Astrocyte (in vitro differentiated cells and primary cell): ENCODE data around the gene FASTKD2. TPM values are rescaled to one million over a fixed set of nuclear protein-coding genes. Genes with fewer than 3 reads are reported as not detected.
A peak's percentile ranks its signal among the peaks of the same experiment; 100 is the strongest.

Experiments used
- DNase-seq: peaks from one replicate; pipeline ENCODE4 v3.0.0-alpha.2; 2010; ENCODE audit warnings: low read depth
- FAIRE-seq: peaks from 2 replicates; lab custom pipeline; 2011; peaks lifted over from hg19 to GRCh38; lab: Jason Lieb, UNC
- H2AFZ ChIP-seq: 2 replicates; pipeline ENCODE4 v1.6.0; 2012; ENCODE audit warnings: low read depth, low read length, inconsistent platforms
- H3K27ac ChIP-seq: 2 replicates; pipeline ENCODE4 v1.5.1; 2011; ENCODE audit warnings: low read depth, low read length, inconsistent platforms
- H3K27me3 ChIP-seq: 2 replicates; pipeline ENCODE4 v1.6.0; 2011; ENCODE audit warnings: low read length, inconsistent platforms; ENCODE audit not compliant: insufficient read depth
- H3K36me3 ChIP-seq: 2 replicates; pipeline ENCODE4 v1.5.1; 2011; ENCODE audit warnings: low read length, inconsistent platforms; ENCODE audit not compliant: insufficient read depth
- H3K4me1 ChIP-seq: 2 replicates; pipeline ENCODE4 v1.5.1; 2011; ENCODE audit warnings: low read length, inconsistent platforms; ENCODE audit not compliant: insufficient read depth
- H3K4me2 ChIP-seq: 2 replicates; pipeline ENCODE4 v1.6.0; 2012; ENCODE audit warnings: low read length, inconsistent platforms
- H3K4me3 ChIP-seq: 2 replicates; pipeline ENCODE4 v1.5.1; 2011; ENCODE audit warnings: low read depth, mild to moderate bottlenecking, low read length, inconsistent platforms; ENCODE audit not compliant: insufficient read depth
- H3K79me2 ChIP-seq: 2 replicates; pipeline ENCODE4 v1.6.0; 2012; ENCODE audit warnings: mild to moderate bottlenecking, low read length, inconsistent platforms; ENCODE audit not compliant: insufficient read depth
- H3K9ac ChIP-seq: 2 replicates; pipeline ENCODE4 v1.6.0; 2012; ENCODE audit warnings: mild to moderate bottlenecking, low read length, inconsistent platforms
- H3K9me3 ChIP-seq: 2 replicates; pipeline ENCODE4 v1.5.1; 2012; ENCODE audit warnings: low read depth, mild to moderate bottlenecking, low read length, inconsistent platforms; ENCODE audit not compliant: insufficient read depth
- H4K20me1 ChIP-seq: 2 replicates; pipeline ENCODE4 v1.6.0; 2012; ENCODE audit warnings: low read length, inconsistent platforms; ENCODE audit not compliant: insufficient read depth
- H3K27ac Mint-ChIP-seq: one replicate; pipeline ENCODE4 v1.8.0; 2021; ENCODE audit warnings: mild to moderate bottlenecking, mixed read lengths; ENCODE audit not compliant: unreplicated experiment
- H3K27me3 Mint-ChIP-seq: one replicate; pipeline ENCODE4 v1.8.0; 2021; ENCODE audit warnings: low read depth, mixed read lengths; ENCODE audit not compliant: unreplicated experiment
- H3K36me3 Mint-ChIP-seq: one replicate; pipeline ENCODE4 v1.8.0; 2021; ENCODE audit warnings: low read depth, mixed read lengths; ENCODE audit not compliant: unreplicated experiment
- H3K4me1 Mint-ChIP-seq: one replicate; pipeline ENCODE4 v1.8.0; 2021; ENCODE audit warnings: low read depth, mixed read lengths; ENCODE audit not compliant: unreplicated experiment
- H3K4me3 Mint-ChIP-seq: one replicate; pipeline ENCODE4 v1.8.0; 2021; ENCODE audit warnings: mild to moderate bottlenecking, moderate library complexity, mixed read lengths; ENCODE audit not compliant: unreplicated experiment
- H3K9me3 Mint-ChIP-seq: one replicate; pipeline ENCODE4 v1.8.0; 2021; ENCODE audit warnings: mild to moderate bottlenecking, mixed read lengths; ENCODE audit not compliant: unreplicated experiment
- CTCF ChIP-seq: IDR thresholded peaks from 2 replicates; pipeline ENCODE4 v1.5.1; 2011; ENCODE audit warnings: low read depth, mild to moderate bottlenecking, inconsistent platforms, low read length, moderate library complexity; ENCODE audit not compliant: insufficient read depth
- EZH2 ChIP-seq: IDR thresholded peaks from 2 replicates; pipeline ENCODE4 v1.6.1; 2012; ENCODE audit warnings: mild to moderate bottlenecking, low read length, inconsistent platforms; ENCODE audit not compliant: insufficient read depth
- total RNA-seq: library from RNA; stranded (reverse); gene quantifications from 2 replicates; pipeline ENCODE4 v1.2.1, GENCODE V29; 2021

The FASTKD2 gene
- total RNA-seq, 1 donor from 2014 or later, result 21.7 TPM

- Histone ChIP-seq H3K9me3 (no peaks in the 10 kb centered on the region), H3K27ac (no peak overlapping the region), H3K4me1 (no peaks in the 10 kb centered on the region), H2AFZ (no peak overlapping the region), H4K20me1 (no peaks in the 10 kb centered on the region), H3K36me3 (no peaks in the 10 kb centered on the region), H3K4me3 (no peak overlapping the region), H3K4me2 (no peak overlapping the region), H3K27me3 (peaks cover 4% of the 10 kb centered on the region), H3K79me2 (no peaks in the 10 kb centered on the region), H3K9ac (no peak overlapping the region)
- H3K4me1 Mint-ChIP-seq, result no peaks in the 10 kb centered on the region
- H3K4me3 Mint-ChIP-seq, result no peak overlapping the region
- TF ChIP-seq CTCF (no peak), EZH2 (no peak)
- H3K27ac Mint-ChIP-seq, result no peak overlapping the region
- peaks cover 6% of the 10 kb centered on the region for H3K27me3 Mint-ChIP-seq
- FAIRE-seq, result no peak
- H3K9me3 Mint-ChIP-seq, result no peaks in the 10 kb centered on the region
- DNase-seq, result no peak
- no peaks in the 10 kb centered on the region for H3K36me3 Mint-ChIP-seq
Observed at GRCh38 chr2:206756816-206757215, 8.6 kb upstream of the FASTKD2 start.

- H3K4me2 ChIP-seq, result peak overlapping the region; percentile 93
- Mint-ChIP-seq H3K27ac (peak overlapping the region; percentile 99), H3K4me1 (peaks cover 4% of the 10 kb centered on the region), H3K36me3 (peaks cover 2% of the 10 kb centered on the region), H3K4me3 (peak overlapping the region; percentile 99), H3K27me3 (no peaks in the 10 kb centered on the region), H3K9me3 (no peaks in the 10 kb centered on the region)
- H3K9ac ChIP-seq, result peak overlapping the region; percentile 98
- peak overlapping the region; percentile 92 for H2AFZ ChIP-seq
- TF ChIP-seq CTCF (no peak), EZH2 (no peak)
- H3K4me3 ChIP-seq, result peak overlapping the region; percentile 95
- peaks cover 37% of the 10 kb centered on the region for H3K79me2 ChIP-seq
- H3K27me3 ChIP-seq, result peaks cover 4% of the 10 kb centered on the region
- H3K36me3 ChIP-seq, result no peaks in the 10 kb centered on the region
- DNase-seq, result no peak
- no peak for FAIRE-seq
- H4K20me1 ChIP-seq, result no peaks in the 10 kb centered on the region
- no peaks in the 10 kb centered on the region for H3K9me3 ChIP-seq
- H3K27ac ChIP-seq, result peak overlapping the region; percentile 99
- peaks cover 8% of the 10 kb centered on the region for H3K4me1 ChIP-seq
Observed at GRCh38 chr2:206764673-206765241, 649 bp upstream of the FASTKD2 start.
